Measurements from ENCODE around the gene FGGY.

DNA sequence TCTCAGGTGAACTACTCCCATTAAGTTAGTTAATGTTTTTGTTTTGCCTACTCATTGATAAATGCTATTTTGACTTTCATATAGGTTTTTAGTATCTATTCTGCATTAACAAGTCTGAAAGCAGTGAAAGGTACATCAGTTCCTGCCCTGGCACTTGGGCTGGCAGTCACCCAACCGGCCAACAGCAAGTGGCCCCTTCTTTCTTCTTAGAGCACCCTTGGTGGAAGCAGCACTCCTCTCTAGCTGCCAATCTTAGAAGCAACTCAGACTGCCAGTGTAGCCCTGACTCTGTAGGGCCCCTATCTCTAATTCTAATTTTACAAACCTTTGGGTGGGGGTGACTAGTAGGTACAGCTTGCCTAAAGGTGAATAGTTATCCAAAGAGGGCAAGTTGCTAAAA, 155.7 kb downstream of the FGGY start:
- TF ChIP-seq, protein P1, sequence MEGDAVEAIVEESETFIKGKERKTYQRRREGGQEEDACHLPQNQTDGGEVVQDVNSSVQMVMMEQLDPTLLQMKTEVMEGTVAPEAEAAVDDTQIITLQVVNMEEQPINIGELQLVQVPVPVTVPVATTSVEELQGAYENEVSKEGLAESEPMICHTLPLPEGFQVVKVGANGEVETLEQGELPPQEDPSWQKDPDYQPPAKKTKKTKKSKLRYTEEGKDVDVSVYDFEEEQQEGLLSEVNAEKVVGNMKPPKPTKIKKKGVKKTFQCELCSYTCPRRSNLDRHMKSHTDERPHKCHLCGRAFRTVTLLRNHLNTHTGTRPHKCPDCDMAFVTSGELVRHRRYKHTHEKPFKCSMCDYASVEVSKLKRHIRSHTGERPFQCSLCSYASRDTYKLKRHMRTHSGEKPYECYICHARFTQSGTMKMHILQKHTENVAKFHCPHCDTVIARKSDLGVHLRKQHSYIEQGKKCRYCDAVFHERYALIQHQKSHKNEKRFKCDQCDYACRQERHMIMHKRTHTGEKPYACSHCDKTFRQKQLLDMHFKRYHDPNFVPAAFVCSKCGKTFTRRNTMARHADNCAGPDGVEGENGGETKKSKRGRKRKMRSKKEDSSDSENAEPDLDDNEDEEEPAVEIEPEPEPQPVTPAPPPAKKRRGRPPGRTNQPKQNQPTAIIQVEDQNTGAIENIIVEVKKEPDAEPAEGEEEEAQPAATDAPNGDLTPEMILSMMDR (IDR thresholded peaks at IDR 0.05): no peak
- no peak for TF ChIP-seq POLR2A (IDR thresholded peaks at IDR 0.05)

Data from uterus (tissue), 2 donors.